Tibial nerve (tissue), 4 donors: ENCODE measurements around the gene CACNA1I.

Experiments used
- CTCF ChIP-seq, 5 experiments: fragments of 200-600 bp in 3 of 5; fragments of 450-650 bp in 2 of 5; sonication (generic) in 3 of 5; IDR thresholded peaks; one replicate each; pipeline ENCODE4 v1.5.1; 2016 to 2019; ENCODE audit warnings: antibody characterized with exemption in 5 of 5, mild to moderate bottlenecking in 3 of 5, moderate library complexity in 2 of 5
- EP300 ChIP-seq, 2 donors: sonication (generic); formaldehyde crosslinking; IDR thresholded peaks; one replicate each; pipeline ENCODE4 v1.6.1; 2017; ENCODE audit warnings: antibody characterized with exemption in 2 of 2, mild to moderate bottlenecking in 1 of 2
- POLR2A ChIP-seq, 2 donors: fragments of 450-650 bp; IDR thresholded peaks; one replicate each; pipeline ENCODE4 v1.6.1; 2017; ENCODE audit warnings: antibody characterized with exemption in 2 of 2, mild to moderate bottlenecking in 2 of 2, moderate library complexity in 2 of 2

DNA sequence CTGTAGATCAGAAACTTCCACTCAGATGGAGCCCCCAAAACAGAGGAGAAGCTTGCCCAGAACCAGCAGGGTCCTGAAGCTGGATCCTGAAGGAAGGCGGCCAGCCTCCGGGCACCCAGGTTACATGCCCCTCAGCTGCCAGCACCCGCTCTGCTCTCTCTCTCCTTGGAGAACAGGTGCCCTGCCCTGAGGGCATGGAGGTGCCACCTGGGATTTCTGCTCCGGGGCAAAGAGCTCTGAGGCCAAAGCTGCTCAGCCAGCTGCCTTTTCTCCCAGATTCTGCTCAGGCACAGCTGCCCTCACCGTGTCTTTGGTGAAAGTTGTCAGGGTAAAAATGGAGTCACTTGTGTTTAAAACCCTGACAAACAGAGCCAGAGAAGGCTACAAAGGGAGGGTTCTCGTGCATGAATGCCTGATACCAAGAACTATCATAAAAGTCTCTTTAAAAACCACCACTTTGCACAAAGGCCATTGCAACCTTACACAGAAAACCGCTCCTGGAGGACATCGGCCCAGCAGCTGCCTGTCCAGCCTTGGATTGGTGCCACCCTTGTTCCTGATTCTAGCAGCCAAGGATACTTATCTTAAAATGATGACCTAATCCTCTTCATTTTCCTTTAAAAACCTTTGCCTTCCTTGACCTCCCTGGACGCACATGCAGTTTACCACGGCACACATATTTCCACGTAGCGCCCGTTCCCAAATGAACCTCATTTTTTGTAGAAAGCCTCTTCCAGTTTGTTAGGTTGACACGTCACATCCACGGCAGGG, 140.0 kb downstream of the CACNA1I start:
- TF ChIP-seq CTCF (IDR thresholded peaks at IDR 0.05) (no peak), POLR2A (IDR thresholded peaks at IDR 0.05) (no peak), EP300 (IDR thresholded peaks at IDR 0.05) (no peak)
